Neural cell (in vitro differentiated cells): ENCODE data around the gene LDLRAD4.

Experiments
- EP300 ChIP-seq: fragments of 450-650 bp; conservative IDR thresholded peaks from 2 replicates; pipeline ENCODE4 v1.6.1; 2014; ENCODE audit warnings: antibody characterized with exemption, mild to moderate bottlenecking, moderate library complexity; ENCODE audit not compliant: poor library complexity, severe bottlenecking
- EZH2 ChIP-seq: fragments of 200-600, 300-800 bp; shearing (Covaris generic), sonication (generic); IDR thresholded peaks from 2 replicates; pipeline ENCODE4 v1.6.1; 2014; ENCODE audit warnings: antibody characterized with exemption, low read length, borderline replicate concordance, mild to moderate bottlenecking; ENCODE audit not compliant: insufficient read depth, poor library complexity, severe bottlenecking
- MXI1 ChIP-seq: fragments of 450-650 bp; conservative IDR thresholded peaks from 2 replicates; pipeline ENCODE4 v1.6.1; 2014; ENCODE audit warnings: antibody characterized with exemption, mild to moderate bottlenecking; ENCODE audit not compliant: poor library complexity, severe bottlenecking
- POLR2AphosphoS5 ChIP-seq: IDR thresholded peaks from 2 replicates; pipeline ENCODE4 v1.6.1; 2012
- RAD21 ChIP-seq: fragments of 450-650 bp; conservative IDR thresholded peaks from 2 replicates; pipeline ENCODE4 v1.6.1; 2014; ENCODE audit warnings: antibody characterized with exemption, mild to moderate bottlenecking, moderate library complexity
- TF ChIP-seq, protein P1 (sequence below): fragments of 450-650 bp; IDR thresholded peaks from 2 replicates; pipeline ENCODE4 v1.5.1; 2014; ENCODE audit warnings: antibody characterized with exemption, mild to moderate bottlenecking, moderate library complexity; ENCODE audit not compliant: poor library complexity, severe bottlenecking
- TF ChIP-seq, protein P2 (sequence below): IDR thresholded peaks from 2 replicates; pipeline ENCODE4 v1.6.1; 2012; ENCODE audit warnings: borderline replicate concordance

DNA sequence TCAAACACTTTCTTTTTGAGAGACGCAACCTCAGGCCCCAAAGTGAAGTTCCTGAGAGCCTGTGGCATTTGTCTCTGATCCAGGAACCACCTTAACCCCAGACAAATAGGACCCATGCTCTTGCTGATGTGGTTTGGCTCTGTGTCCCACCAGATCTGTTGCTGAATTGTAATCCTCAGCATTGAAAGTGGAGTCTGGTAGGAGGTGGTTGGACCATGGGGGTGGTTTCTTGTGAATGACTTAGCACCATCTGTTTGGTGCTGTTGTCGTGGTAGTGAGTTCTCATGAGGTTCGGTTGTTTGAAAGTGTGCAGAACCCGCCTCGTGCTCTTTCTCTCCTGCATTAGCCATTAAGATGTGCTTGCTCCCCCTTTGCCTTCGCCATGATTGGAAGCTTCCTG is 255.2 kb downstream of the LDLRAD4 start:
- TF ChIP-seq RAD21, result no peak
- TF ChIP-seq, protein P1, sequence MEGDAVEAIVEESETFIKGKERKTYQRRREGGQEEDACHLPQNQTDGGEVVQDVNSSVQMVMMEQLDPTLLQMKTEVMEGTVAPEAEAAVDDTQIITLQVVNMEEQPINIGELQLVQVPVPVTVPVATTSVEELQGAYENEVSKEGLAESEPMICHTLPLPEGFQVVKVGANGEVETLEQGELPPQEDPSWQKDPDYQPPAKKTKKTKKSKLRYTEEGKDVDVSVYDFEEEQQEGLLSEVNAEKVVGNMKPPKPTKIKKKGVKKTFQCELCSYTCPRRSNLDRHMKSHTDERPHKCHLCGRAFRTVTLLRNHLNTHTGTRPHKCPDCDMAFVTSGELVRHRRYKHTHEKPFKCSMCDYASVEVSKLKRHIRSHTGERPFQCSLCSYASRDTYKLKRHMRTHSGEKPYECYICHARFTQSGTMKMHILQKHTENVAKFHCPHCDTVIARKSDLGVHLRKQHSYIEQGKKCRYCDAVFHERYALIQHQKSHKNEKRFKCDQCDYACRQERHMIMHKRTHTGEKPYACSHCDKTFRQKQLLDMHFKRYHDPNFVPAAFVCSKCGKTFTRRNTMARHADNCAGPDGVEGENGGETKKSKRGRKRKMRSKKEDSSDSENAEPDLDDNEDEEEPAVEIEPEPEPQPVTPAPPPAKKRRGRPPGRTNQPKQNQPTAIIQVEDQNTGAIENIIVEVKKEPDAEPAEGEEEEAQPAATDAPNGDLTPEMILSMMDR, result no peak
- TF ChIP-seq POLR2AphosphoS5, result no peak
- no peak for TF ChIP-seq MXI1
- TF ChIP-seq EZH2, result no peak
- TF ChIP-seq EP300, result no peak
- TF ChIP-seq, protein P2, sequence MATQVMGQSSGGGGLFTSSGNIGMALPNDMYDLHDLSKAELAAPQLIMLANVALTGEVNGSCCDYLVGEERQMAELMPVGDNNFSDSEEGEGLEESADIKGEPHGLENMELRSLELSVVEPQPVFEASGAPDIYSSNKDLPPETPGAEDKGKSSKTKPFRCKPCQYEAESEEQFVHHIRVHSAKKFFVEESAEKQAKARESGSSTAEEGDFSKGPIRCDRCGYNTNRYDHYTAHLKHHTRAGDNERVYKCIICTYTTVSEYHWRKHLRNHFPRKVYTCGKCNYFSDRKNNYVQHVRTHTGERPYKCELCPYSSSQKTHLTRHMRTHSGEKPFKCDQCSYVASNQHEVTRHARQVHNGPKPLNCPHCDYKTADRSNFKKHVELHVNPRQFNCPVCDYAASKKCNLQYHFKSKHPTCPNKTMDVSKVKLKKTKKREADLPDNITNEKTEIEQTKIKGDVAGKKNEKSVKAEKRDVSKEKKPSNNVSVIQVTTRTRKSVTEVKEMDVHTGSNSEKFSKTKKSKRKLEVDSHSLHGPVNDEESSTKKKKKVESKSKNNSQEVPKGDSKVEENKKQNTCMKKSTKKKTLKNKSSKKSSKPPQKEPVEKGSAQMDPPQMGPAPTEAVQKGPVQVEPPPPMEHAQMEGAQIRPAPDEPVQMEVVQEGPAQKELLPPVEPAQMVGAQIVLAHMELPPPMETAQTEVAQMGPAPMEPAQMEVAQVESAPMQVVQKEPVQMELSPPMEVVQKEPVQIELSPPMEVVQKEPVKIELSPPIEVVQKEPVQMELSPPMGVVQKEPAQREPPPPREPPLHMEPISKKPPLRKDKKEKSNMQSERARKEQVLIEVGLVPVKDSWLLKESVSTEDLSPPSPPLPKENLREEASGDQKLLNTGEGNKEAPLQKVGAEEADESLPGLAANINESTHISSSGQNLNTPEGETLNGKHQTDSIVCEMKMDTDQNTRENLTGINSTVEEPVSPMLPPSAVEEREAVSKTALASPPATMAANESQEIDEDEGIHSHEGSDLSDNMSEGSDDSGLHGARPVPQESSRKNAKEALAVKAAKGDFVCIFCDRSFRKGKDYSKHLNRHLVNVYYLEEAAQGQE, result no peak
